Loucy (cell line): ENCODE data around the gene UBE2Q1.

ENCODE experiments used
- CTCF ChIP-seq: fragments of 200-600 bp; sonication (generic); conservative IDR thresholded peaks from 2 replicates; pipeline ENCODE4 v1.5.1; 2014; ENCODE audit warnings: mild to moderate bottlenecking, antibody characterized with exemption, low read length
- EZH2phosphoT487 ChIP-seq: fragments of 200-600 bp; IDR thresholded peaks from 2 replicates; pipeline ENCODE4 v1.6.1; 2018; ENCODE audit warnings: antibody characterized with exemption, mild to moderate bottlenecking, moderate library complexity, borderline replicate concordance

DNA sequence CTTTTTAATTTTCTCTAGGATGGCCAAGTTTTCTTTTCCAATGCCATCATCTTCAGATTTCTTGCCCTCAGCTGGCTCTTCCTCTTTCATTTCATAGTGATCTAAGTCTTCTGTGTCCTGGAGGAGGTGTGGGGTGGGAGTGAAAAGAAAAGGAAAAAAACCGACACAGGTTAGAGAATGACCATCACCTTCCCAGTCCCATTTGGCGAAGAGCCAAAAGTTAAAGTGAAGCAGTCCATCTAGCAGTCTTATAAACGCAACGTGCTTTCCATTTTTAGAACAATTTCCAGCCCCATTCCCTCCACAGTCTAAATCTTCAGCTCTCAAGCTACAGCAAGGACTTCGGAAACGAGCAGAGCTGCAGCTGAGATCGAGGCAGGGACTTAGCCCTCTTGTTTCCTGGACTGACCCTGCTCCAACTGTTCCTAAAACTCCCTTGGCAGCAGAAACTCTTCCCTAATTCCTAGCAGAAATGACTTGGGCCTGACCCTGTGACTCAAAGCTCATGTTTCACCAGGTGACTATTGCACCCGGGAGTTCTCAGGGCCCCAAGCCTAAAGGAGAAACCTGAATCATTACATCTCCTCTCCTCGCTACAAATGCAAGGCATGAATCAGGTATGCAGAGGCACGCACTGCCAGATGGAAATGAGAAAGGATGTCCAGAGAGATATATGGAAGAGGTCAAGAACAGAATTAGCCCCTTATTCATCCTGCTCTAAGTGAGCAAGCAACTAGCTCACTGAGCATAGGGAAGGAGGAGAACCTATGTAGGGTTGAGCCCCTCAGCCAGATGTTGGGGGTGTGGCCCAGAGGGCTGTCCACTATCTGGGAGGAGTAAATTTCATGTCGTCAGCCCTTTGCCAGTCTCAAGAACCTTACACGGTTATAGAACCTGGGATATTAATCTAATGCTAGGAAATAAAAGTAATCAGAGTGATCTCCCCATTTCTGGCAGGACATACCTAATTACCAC lies 5.1 kb downstream of the UBE2Q1 start:
- TF ChIP-seq CTCF (no peak), EZH2phosphoT487 (no peak)
